NCI-H1694 (cell line): ENCODE measurements around the gene DYNLL2.
"Not testable (repeated sequence)": the region's sequence is repeated elsewhere in the genome, so short reads cannot be mapped to it uniquely, and the experiment has no call there.

Source experiments
- DNase-seq: peaks from one replicate; lab custom pipeline; 2025; lab: John Stamatoyannopoulos, UW

DYNLL2 gene

DNA sequence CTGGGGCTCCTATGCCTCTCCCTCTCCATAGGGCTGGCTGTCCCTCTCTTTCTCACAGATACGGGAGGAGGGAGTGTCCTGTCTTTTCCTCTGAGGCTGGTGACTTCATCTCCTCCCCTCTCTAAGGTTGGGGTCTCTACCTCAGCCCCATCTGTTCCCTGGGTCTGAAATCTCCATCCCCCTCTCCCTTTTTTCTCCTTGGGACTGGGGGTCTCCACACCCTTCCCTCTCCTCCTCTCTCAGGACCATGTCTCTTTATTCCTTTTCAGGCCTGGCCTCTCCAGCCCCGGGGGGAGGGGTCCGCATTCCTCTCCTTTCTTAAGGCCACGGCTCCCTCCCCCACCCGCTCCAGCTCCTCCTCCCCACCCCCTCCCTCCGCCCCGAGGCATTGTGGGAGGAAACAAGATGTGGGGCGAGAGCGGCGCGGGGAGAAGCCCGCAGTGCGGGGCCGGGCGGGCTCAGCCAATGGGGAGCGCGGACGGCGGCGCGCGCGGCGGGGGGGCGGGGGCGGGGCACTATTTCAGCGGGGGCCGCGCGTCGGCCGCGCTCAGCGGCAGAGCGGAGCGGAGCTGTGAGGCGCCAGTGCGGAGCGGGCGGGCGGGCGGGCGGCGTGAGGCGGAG is at the start of gene DYNLL2:
DYNLL2 (plus strand) TSS at position 550 of the 621 bp plus-strand sequence. CDS start 3,672 bp downstream, outside the sequence.
- DNase-seq = peak; percentile 78

DNA sequence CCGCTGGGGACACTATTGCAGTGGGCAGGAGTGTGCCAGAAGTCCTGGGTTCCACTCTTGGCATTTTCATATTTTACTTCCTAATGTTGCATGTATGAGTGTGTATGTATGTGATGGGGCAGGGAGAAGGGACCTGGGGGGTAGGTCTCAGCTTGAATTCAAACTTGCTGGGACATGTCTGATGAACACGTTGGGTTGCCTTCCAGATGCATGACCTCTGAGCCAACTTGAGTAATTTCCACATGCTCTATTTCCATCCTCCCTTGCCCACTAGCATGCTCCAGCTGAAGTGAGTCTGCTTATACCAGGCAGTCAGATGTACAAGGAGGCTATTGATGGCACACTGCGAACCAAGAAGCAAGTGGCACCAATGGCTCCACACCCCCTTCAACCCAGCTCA is 43.2 kb upstream of the DYNLL2 start:
- DNase-seq = no peak

DNA sequence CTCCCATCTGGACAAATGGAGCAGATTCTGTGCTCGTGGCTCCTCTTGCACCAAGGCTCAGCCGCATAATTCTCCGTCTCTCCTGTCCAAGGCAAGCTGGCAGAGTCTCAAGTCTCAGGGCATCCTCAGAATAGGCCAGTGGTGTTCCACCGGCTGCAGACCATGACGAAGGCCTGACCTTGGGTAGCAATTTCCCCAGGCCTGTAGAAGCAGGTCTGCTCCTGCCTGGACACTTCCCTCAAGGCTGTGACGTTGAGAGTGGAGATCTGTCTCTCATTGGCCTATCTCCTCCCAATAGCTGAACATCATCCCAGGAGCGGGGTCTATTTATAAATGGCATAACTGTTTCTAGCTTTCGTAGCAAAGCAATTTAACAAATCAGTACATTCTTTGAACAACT is 42.8 kb upstream of the DYNLL2 start:
- no peak for DNase-seq

DNA sequence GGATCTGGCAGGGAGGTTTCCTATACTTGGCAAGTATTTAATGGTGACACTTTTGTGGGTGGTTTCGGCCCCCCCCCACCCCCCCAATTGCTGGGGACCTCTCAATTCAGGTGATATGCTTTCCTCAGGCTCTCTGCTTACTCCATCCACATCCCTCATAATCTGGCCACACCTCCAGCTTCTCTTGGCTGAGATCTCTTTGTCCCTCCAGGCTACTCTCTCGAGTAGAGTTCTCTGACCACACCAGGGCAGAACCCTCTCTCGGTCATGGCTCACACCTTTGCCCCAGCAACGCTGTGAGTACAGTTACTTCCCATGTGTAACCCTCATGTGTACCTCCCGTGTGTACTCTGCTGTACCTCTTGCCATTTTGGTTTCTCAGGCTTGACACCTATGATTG is 42.1 kb upstream of the DYNLL2 start:
- DNase-seq = no peak

DNA sequence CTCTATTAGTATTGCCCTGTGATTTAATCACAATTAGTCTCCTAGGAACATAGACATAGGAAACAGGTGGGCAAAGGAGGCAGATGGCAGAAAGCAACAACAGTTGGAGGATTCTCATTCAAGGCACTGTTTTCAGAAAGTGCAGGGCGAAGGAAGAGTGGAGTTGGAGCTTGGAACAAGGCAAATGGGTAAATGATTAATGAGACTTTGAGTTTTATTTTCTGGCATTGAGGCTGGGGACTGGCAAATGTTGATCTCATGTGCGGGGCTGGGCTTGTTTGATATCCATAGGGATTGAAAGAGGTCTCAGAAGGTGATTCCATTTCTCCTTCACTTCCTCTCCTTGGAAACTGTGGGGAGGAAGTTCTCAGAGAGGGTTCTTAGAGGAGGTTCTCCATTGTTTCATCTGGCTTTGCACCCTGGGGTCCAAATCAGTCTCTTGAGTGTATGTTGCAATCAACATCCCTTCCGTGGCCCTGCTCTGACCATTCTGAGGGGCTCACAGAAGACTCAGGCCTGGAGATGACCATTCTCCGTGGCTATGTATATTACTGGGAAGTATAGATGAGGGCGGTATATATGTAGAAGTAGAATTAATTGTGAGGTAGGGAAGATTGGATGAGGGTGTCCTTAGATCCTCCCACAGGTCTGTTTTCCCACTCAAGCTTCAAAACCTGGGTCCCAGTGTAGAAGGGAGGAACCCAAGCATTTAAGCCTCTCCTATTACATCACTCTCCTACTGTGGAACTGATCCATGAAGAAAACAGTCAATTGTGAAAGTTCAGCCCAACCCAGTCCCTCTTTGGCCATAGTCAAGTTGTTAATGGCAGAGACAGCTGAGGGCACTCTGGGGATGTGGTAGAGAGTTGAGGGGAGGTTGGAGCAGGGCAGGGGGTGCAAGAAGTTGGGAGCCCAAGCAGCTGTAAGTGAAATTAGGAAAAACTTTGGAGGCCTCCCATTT is 39.7 kb upstream of the DYNLL2 start:
- no peak for DNase-seq

DNA sequence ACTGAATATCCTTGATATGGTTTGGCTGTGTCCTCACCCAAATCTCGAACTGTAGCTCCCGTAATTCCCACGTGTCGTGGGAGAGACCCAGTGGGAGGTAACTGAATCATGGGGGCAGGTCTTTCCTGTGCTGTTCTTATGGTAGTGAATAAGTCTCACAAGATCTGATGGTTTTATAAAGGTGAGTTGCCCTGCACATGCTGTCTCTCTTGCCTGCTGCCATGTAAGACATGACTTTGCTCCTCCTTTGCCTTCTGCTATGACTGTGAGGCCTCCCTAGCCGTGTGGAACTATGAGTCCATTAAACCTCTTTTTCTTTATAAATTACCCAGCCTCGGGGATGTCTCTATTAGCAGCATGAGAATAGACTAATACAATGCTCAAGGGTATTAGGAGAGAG is 39.0 kb upstream of the DYNLL2 start:
- not testable (repeated sequence) for DNase-seq

DNA sequence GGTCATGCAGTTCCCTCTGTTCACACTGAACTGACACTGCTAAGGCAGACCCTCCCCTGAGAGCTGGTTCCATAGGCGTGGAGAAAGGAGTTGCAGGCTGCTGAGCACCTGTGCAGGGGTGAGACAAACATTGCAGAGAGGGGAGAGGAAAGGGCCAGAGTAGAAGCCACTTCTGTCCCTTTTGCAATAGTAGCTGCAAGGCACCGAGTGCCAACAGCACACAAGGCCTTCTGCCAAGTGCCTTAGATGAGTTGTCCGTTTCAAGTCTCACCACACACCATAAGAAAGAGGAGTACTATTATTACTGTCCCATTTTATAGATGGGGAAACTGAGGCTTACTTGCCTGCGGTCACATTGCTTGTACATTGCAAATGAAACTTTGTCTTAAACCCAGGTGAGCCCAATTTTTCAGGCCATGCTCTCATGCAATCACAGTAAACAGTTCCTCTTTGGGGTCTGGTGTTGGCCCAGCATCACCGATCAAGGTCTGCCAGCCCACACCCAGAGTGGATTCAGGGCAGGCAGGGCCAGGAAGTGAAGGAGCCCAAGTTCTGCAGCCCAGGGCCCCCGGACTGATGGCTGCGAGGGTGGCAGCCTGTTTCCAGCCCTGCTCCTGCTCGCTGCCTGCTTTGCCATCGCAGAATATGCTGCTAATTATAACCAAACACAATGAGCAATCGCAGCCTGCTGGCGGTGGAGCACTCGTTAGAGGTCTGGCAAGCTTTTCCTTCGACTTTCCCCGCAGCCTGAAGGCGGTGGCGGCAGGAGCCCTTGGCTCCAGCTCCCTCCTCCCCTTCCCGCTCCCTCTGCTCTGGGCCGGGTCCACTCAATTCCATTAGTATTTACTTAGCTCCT is 36.8 kb upstream of the DYNLL2 start:
- DNase-seq = peak; percentile 42

DNA sequence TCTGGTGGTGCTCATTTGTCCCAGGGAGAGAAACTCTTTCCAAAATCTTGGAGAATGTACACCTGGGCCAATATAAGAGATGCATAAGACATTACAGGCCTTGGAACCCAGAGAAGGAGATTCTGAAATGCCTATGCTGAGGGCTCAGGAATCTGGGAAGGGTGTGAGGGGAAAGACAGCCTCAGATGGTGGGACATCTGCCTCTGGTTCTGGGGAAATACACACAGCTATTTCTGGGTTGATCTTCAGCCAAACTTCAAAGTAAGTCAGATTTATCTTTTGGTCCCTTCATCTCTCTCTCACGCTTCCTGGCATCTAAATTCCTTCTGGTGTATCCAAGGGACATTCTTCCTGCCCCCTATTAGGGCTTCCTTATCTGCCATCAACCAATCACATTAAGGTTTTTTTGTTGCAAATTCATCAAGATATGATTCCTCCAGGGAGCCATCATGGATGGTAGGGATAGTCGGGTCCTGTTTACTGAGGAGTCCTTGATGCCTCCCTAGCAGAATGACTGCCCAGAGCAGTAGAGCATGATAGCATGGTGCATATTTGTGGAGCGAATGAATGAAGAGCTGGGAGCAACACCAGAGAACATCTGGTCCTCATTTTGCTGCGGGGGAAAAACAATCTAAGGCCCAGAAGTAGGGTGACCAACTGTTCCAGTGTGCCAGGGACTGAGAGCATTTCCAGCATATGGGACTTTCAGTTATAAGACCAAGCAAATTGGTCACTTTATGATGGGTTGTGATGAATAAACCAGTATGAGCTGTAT is 35.7 kb upstream of the DYNLL2 start:
- no peak for DNase-seq

DNA sequence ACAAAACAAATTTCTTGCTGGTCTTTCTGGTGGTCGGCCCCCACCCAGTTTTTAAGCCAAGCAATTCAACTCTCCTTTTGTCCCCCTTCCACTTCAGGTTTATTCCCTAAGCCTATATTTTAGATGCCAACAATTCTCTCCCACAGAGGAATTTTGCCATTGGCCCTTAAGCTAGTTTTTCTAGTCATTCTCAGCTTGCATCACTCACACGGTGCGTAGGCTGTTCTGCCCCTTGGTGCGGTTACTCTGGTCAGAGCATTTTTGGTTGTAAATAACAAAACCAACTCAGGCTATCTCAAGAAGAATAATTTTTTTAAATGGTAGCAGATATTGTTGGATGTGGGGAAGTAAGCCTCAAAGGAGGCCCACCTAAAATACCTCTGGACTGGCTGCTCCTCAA is 33.7 kb upstream of the DYNLL2 start:
- DNase-seq = no peak

DNA sequence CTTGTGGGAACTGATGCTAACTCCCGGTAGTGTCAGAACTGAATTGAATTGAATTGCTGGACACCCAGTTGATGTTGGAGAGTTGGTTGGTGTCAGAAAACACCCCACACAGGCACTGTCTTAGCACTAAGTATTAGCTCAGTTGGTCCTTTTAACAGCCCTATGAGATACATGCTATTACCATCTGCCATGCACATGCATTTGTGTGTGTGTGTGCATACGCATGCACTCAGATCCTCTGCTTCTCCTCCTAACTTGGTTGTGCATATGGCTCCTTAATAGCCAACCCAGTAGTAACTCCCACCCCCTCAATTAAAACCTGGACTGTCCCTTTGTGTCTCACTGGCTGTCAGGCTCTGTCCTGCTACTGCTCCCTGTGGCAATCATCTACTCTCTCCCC is 32.3 kb upstream of the DYNLL2 start:
- no peak for DNase-seq

DNA sequence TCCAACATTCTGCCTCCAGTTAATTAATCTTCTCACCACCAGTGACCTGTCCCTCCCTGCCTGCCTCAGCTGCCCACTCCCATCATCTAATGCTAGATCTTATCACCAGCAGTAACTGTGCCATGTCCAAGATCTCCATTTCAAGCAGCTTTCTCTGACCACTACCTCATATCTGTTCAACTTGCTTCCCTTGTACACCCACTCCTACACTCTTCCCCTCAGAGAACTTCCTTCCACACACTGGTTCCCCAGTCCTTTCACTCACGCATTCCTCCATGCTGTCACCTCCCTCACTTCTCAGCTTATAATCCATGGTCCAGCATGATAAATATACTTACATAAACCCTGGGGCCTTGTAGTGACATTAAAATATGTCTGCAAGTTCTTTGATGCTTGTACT is 31.8 kb upstream of the DYNLL2 start:
- no peak for DNase-seq

DNA sequence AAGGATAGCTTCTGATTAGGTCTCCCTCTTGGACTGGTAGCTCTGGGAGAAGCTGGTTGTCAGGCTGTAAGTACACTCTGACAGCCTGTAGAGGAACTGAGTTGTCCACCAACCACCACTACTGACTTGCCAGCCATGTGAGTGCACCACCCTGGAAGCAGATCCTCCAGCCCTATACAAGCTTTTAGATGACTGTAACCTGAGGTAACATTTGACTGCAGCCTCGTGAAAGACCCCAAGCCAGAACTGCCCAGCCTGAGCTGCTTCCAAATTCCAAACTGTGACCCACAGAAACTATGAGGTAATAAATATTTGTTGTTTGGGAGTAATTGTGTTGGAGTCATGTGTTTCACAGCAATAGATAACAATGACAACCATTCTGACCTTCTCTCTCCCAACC is 30.8 kb upstream of the DYNLL2 start:
- no peak for DNase-seq

DNA sequence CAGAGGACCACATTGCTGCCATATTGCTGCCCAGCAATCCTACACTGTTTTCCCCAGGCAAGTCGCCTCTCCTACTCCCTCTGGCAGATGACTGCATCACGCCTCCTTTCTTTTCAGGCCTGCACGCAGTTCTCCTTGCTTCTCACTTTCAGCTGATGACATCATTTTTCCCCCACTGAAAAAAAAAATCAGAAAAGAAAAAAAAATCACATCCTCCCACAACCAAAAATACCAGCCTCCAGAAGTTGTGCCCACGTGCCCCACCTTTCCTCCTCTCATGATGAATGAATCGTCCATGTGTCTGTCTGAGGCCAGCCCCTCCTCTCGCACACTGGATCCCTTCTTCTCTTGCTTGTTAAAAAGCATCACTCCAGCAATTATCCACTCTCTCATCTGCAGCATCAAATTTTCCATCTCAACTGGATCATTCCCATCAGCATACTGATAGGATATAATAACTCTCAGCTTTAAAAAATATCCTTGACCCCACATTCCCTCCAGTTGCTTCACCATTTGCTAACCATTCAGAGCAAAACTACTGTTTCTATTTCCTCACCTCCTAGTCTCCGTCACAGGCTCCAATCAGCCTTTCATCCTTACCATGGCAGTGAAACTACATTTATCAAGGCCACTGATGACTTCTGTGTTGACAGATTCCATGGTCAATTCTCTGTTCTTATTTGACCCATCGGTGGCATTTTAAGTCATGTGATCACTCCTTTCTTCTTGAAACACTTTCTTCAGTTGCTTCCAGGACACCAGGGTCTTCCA is 30.1 kb upstream of the DYNLL2 start:
- no peak for DNase-seq

DNA sequence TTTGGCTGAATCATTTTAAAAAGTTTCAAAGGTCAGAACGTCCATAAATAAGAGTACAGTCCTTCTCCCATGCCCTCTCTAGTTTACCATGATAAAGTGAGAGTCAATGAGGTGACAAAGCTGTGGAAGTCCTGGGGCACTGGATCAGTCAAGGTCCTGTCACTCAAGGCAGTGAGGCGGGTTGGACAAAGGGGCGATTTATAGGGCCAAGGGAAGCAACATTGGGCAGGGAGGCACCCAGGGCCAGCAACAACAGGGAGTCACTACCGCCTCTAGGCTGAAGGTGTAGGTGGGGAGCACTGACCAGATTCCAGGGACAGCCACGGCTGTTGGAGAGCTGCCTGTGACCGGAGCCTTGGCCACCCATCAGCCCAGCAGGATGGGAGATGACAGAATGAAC is 28.6 kb upstream of the DYNLL2 start:
- no peak for DNase-seq

DNA sequence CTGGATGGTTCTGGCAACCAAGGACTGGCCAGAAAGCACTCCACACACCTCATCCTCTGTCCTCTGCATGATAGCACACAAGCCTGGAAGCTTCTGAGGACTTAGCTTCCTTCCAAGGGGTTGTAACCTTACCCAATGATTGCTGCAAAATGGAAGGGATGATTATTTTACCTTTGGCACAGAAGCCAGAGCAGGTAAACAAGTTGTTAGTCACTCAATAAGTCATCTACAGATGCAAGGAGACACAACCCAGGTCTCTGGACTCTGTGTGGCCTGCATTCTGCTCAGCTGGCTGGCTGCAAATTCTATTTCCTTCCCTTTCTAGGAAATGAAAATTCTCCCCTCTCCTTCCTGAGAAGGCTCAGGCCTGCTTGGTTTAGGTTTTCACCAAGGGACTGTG is 26.7 kb upstream of the DYNLL2 start:
- no peak for DNase-seq

DNA sequence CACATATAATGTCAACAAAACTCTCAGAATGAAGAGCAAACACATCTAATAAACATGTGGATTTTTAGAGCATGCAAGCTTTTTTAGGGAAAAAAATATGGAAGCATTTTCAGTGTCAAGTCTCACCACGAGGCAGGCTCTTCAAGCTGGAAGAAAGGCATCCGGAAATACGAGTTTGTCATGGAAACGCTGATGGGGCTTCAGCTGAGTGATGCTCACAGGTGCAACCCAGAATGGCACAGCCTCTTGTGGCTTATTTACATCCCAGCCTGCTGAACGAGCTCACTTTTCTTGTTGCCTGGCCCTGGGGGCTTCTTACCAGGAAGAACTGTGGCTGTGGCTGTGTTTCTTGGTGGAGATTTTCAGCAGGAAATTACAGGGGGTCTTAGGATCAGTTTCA is 24.1 kb upstream of the DYNLL2 start:
- no peak for DNase-seq

DNA sequence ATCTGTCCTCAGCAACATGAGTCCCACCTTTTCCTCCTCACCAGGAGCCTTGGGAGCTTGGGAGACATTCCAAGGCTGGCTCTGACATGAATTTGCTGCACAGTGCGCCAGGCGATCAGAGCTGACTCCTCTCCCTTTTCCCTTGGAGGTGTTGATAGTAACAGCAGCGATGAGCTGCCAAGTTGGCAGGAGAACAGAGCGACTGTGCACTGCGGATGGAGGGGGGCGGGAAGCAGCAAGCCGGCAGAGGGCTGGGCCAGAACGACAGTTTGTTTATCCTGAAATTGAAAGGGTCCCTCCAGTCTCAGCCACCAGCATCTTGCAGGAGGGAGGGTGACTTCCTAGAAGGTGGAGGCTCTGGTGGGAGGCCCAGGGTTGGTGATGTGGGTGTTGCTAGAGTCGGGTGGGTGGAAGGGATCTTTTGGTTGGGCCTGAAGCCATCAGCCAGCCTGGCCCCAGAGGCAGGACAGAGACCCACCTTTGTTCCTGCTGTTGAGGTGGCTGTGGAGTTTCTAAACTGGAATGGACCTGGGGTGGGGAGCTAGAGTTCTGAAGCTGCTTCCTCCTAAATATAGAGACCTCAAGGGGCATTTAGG is 22.5 kb upstream of the DYNLL2 start:
- DNase-seq = peak; percentile 79

DNA sequence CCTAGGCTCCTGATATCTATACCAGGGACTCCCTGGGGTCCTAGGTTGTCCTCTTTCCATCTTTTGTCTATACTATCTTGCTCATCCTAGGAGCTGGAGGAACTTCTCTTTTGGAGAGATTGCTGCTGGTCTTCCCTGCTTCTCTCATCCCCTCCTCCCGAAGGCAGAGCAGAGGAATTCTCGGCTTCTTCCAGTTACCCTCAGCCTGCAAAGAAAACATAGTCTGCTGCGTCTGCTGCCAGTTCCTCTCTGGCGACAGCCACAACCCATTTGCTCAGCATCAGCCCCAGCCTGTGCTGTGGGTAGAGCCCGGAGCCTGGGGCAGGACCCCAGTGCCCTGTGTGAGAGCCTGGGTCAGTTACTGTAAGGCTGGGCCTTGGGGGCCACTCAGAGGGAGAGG is 21.5 kb upstream of the DYNLL2 start:
- no peak for DNase-seq

DNA sequence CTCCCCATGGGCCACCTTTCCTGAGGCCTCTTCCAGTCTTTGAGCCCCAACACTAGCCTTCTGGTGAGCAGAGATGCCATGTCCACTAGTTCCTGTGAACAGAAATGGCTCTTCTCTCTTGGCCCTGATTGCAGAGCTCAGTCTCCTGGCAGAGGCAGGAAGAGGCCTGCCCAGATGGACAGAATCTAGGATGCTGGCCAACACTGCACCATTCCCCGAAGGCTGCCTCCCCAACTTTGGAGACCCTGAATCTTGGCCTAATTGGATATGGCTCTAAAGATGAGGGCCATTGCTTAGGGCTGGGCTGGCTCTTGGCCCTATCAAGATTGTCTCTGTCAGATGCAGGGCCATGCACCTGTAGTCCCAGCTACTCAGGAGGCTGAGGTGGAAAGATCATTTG is 18.0 kb upstream of the DYNLL2 start:
- DNase-seq = no peak

DNA sequence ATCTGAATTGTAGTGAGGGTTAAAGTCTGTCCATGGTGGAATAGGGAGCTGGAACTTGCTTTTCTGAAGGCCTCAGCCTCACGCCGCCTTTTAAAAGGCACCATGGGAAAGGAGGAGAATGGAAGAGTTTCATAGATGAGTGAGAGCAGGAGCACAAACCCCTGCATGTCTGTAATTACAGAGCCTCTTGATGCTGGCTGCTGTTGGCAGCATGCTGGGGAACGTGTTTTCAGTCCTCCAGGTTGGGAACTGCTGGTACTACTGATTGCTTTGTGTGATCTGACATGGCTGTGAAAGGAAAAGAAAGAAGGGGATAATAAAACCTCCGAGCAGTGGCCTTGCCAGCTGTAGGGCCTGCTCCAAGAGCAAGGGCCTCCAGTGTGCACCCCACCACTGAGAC is 16.8 kb upstream of the DYNLL2 start:
- no peak for DNase-seq

DNA sequence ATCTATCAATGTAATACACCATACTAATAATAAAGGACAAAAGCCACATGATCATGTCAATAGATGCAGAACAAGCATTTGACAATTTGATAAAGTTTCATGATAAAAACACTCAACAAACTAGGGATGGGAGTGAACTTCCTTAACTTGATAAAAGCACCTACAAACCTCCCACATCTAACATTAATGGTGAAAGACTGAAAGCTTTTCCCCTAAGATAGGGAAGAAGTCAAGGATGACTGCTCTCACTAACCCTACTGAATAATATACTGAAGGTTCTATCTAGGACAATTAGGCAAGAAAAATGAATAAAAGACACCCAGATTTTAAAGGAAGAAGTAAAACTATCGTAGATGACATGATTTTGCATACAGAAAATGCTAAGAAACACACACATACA is 10.4 kb upstream of the DYNLL2 start:
- DNase-seq = no peak
